GM12864 (cell line): ENCODE results near the gene POLR3K.
A peak's percentile ranks its signal among the peaks of the same experiment; 100 is the strongest.

Experiments
- DNase-seq: peaks from one replicate; pipeline ENCODE4 v3.0.0-alpha.2; 2011; ENCODE audit warnings: low read depth
- H3K4me3 ChIP-seq: 2 replicates; pipeline ENCODE4 v1.5.1; 2011; ENCODE audit warnings: mild to moderate bottlenecking, low read depth, low read length, control low read depth
- CTCF ChIP-seq: IDR thresholded peaks from 2 replicates; pipeline ENCODE4 v1.5.1; 2011; ENCODE audit warnings: low read depth, mild to moderate bottlenecking, moderate library complexity, low read length, control low read depth, inconsistent platforms; ENCODE audit errors: missing control alignments

The POLR3K gene

DNA sequence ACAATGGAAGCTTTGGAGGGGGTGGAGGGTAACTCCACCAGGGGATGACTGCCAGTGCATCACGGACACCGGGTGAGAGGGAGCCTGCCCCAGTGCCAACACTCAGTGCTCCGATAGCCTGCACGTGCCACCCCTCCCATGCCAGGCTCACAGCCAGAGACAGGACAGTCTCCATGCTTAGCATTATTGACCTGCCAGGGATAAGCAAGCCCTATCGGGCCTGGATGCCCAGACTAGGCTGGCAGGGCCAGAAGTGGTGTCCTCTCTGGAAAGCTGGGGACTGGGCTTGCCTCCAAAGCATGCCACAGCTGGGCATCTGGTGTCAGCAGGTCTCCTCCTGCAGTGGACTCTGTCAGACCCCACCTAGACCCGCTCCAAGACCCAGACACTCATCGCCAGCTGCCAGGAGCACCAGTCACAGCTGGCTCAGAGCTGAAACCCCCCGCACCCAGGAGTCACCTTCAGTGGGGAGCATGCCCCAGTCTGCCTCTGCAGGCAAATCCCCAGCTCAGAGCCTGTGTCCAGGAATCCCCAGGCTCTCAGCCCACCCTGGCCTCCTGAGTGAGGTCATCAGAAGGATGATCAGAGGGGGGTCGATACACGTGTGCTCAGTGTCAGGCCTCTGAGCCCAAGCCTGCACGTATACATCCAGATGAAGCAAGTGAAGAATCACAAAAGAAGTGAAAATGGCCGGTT is 20.8 kb upstream of the POLR3K start:
- TF ChIP-seq CTCF, result no peak
- DNase-seq, result no peak
- H3K4me3 ChIP-seq, result no peak overlapping the region

DNA sequence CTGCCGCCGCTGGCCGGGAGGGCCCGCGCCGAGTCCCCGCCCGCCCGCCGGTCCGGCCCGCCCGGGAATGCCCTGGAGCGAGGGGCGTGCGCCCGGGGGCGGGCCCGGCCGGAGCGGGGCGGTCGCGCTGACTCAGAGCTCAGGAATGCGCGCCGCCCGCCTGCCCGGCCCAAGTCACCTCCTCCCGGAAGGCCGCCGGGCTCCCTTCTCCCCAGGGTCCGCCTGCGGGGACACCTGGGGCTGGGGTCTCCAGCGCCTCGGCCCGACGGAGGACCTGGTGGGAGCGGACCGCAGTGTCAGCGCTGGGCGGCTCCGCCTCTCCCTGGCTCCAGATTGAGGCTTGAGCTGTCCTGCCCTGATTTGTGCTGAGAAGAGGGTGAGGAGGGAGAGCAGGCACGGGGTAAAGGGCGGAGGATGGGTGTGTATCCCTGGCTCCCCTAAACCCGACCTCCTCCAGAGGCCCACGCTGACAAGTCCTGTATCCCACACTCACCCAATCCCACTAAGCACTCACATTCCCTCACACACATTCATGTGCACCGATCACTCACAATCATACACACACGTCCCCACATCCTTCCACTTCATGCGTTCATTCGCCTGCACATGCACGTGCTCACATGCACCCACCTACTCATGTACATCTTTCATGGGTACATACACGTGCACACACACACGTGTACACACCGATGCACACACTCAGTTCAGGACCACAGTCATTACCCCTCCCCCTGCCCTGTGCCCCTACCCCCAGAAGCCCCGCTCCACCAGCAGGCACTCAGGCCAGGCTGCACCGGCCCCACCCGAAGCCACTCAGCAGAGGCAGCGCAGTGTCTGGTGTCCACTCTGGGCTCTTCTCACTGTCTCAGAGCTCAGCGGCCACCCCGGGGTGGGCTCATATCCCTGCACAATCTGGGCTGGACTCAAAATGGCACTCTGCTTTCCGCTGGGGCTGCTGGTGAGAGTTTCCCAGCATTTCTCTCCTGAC is 19.4 kb upstream of the POLR3K start, which contains the start of gene RHBDF1:
TSS of gene RHBDF1 (minus strand) at position 71 of the 988 bp plus-strand sequence. CDS start 7,616 bp downstream, outside the sequence.
- peak within 1 kb of the TSS; percentile 47 for H3K4me3 ChIP-seq
- no peak for TF ChIP-seq CTCF
- DNase-seq, result no peak

- no peak for DNase-seq
- peak overlapping the region; percentile 3; the same call in 1 of the 2 replicates for H3K4me3 ChIP-seq
- TF ChIP-seq CTCF, result no peak
These were observed 18.4 kb upstream of the POLR3K start for GRCh38 chr16:71540-72401.

DNA sequence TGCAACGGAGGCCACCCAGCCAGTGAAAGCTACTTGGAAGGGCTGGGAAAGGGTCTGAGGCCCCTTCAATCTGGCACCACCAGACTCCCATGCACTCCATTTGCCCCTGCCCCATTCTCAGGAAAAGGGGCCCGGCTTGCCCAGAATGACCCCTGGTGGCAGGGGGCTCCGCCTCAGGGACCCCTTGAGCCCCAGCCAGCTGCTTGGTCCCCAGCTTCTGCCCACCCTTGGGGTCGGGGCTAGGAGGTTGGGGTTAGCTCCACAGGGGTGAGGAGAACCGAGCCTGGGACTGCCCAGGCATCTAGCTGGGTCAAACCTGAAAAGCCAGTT is 17.8 kb upstream of the POLR3K start:
- no peak overlapping the region for H3K4me3 ChIP-seq

DNA sequence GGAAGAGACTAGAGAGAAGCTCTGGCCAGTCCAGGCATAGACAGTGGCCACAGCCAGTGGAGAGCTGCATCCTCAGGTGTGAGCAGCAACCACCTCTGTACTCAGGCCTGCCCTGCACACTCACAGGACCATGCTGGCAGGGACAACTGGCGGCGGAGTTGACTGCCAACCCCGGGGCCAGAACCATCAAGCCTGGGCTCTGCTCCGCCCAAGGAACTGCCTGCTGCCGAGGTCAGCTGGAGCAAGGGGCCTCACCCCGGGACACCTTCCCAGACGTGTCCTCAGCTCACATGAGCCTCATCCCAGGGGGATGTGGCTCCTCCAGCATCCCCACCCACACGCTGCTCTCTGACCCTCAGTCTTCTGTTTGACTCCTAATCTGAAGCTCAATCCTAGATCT is 15.8 kb upstream of the POLR3K start:
- no peak for DNase-seq
- H3K4me3 ChIP-seq, result no peak overlapping the region
- TF ChIP-seq CTCF, result no peak

More for the DNA sequence above, 17.8 kb upstream of the POLR3K start:
- no peak for DNase-seq
- no peak for TF ChIP-seq CTCF
